GM19467 (cell line): ENCODE measurements around the gene CAMK1D.
"Not testable (repeated sequence)": the region's sequence is repeated elsewhere in the genome, so short reads cannot be mapped to it uniquely, and the experiment has no call there.

Experiments
- ATAC-seq: cut with Tn5 transposase; IDR thresholded peaks from one replicate; pipeline ENCODE4 v1.9.1; 2021; ENCODE audit warnings: mild to moderate bottlenecking, moderate library complexity; ENCODE audit not compliant: unreplicated experiment

Gene CAMK1D

DNA sequence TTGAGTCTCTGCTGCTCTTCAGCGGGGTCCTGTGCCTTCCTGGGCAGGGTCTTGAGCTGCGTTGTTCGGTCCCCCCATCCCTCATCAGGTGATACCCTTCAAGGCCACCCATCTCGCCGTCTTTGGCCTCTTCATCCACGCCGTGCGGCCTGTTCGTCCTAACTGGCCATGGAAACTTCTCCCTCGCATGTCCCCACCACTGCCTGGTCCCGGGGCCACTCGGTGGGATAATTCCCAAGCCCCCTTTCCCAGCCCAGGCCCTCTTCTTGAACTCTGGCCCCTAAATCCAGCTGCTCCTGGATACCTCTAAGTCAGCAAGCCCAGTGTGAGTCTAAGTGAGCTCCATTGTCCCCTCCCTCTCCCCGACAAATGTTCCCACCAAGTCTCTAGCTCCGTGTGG is 74.5 kb downstream of the CAMK1D start:
- ATAC-seq: no peak

DNA sequence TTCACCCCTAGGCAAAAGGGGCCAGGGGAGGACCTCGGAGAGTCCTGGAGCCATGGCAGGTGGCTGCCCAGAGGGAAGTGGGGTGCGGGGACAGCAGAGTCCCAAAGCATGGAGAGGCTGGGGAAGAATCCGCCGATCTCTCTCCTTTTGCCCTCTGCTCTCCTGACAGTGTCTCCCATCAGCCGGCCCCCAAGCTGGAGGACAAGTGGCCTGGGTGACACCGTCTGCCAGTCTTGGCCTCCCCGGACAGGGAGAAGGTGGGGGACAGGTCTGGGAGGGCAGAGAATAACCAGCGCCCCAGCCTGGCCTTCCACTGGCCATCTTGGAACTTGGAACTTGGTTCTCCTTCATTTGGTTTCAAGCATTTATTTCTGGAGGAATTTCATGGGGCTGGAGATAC is 77.9 kb downstream of the CAMK1D start:
- no peak for ATAC-seq

DNA sequence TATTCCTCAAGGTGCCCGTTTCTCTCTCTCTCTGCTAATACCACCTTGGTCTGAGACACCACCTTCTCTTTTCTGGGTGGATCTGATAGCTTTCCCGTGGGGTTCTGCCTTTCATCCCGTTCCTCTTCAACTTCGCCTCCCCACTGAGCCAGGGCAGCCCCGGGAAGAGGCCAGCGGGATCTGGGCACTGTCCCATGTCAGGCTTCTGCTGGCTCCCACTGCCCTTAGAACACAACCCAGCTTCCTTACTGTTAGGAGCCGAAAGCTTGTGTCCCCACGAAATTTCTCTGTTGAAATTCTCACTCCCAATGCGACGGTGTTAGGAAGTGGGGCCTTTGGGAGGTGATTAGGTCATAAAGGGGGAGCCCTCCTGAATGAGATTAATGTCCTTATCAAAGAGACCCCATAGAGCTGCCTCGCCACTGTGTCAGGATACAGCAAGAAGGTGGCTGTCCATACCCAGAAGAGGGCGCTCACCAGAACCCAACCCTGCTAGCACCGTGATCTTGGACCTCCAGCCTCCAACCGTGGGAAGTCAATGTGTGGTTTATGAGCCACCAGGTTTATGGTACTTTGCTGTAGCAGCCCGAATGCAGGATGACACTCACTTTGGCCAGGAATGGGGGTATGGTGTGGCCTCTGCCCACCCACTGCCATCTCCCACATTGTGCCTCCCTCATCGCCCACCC is 79.2 kb downstream of the CAMK1D start:
- ATAC-seq: no peak

DNA sequence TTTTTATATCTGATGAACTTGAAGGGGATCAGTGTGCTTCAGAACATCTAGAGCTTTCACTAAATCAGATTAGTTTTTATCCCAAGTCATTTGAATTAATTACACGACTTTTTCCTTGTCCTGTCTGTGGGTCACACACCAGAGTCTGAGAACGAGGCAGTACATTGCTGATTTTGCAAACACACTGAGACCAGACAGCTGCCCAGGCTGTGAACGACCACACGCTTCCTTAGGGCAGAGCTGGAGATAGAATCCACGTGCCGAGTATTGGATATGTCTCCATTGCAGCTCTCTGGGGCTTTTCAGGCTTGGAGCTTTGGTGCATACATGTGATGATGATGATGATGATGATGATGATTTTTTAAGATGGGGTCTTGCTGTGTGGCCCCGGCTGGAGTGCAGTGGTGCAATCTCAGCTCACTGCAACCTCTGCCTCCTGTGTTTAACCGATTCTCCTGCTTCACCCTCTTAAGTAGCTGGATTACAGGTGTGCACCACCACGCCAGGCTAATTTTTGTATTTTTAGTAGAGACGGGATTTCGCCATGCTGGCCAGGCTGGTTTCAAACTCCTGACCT is 81.1 kb downstream of the CAMK1D start:
- ATAC-seq: no peak

DNA sequence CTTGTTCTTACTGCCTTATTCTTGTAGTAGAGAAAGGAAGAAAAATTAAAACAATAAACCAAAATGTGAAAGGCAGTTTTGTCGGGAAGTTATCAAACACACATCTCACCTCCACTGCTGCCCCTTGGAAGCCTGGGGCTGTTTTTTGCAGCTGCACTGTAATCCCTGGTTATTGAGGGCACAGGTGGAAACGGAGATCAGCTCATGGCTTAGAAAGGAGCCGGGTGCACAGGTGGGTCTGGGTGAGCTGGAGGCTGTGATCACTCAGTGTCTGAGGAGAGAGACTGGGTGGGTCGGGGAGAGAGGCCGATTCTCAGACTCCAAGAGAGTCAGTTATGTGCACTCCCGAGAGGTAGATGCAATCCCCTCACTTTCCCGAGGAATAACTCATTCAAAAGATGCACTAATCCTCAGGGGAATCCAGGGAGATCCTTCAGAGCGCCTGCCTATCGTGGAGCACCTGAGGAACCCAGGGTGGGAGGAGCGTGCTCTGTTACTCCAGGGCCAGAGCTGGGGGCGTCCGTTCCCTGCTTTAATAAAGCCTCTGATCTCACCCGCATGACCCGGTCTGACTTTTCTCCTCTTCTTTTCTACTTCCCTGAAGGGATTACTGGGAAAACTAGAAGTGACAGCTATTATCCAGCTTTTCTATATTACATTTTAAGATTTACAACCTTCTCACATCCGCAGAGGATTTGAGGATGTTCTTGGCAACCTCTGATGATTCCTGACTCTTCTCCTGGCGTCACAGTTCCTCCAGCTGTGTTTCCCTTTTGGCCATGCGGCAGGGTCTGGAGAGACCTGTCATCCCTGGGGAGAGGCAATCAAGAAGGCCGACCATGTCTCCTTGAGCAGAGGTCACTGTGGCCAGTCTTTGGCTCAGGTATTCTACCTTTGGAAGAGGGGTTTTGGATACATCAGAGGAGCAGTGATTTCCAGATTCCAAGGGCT is 82.1 kb downstream of the CAMK1D start:
- ATAC-seq: no peak

DNA sequence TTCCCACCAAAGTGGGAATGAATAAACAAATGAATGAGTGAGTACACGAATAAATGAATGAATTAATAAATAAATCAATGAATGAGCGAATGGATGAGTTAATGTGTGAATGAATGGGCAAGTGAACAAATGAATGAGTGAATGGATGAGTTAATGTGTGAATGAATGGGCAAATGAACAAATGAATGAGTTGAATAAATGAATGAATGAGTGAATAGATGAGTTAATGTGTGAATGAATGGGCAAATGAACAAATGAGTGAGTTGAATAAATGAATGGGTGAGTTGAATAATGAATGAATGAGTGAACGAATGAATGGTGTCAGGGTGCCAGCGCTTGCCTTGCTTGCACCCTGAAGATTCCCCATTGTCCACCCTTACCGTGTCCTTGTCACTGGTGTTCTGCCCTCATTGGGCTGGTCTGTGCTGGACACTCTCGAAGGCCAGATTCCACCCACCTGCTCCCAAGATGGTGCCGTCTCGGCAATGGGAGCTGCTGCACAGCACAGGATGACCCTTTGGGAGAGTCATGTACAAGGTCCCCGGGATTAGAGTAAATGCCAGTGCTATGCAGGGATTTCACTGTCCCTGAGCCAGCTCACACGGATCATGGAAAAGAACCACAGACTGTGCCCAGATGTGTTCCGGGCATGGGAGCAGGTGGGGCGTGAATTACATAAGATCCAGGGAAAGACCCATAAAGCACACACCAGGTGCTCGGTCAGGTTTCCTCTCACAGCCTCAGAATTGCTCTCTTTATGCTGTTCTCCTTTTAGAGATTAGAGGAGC is 83.2 kb downstream of the CAMK1D start:
- no peak for ATAC-seq

DNA sequence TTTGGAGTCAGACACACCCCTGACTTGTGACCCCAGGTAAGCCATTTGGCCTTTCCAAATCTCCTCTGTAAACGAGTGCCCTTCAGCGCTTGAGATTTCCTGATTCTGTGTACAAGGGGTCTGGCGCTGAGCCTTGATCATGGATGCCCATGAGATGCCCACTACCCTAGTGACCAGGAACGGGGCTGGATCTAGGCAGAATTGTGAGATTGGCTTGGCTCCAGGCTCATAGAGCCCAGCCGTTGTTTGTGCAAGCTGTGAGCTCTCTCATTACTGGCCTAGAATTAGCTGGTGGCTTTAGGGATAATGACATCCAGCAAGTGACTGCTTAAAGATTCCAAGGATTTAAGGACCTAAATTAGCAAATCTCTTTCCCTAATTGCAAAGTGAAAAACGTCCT is 84.9 kb downstream of the CAMK1D start:
- no peak for ATAC-seq

DNA sequence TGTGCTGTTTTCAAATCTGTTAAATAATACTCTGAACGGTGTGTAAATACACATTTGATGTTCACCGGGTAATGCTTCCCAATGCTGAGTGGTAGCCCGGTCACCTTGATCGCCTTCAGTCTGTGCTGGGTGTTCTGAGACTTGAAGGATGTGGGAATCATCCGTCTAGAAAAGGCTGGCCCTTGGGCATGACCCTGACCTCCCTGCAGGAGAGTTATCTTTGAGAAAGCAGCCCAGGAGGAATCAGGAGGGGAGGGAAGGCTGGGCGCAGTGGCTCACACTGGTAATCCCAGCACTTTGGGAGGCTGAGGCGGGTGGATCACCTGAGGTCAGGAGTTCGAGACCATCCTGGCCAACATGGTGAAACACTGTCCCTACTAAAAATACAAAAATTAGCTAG is 85.3 kb downstream of the CAMK1D start:
- ATAC-seq: not testable (repeated sequence)

DNA sequence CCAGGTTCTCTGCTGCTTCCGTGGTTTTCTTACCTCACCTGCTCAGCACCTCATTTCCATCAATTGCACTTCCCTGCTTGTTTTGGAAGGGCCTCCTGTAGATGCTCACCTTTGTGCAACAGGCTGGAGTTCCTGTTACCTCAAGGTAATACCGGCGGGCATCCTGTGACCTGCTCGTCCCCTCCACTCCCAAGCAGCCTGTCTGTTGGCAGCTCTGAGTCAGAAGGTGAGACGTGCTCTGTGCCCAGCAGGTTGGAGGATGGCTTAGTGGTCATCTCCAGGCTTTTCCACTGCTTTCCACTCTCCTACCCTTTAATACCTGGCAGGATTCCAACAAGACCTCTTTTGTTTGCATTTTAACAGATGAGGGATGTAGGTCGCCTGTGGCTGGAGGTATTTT is 86.0 kb downstream of the CAMK1D start:
- ATAC-seq: no peak

DNA sequence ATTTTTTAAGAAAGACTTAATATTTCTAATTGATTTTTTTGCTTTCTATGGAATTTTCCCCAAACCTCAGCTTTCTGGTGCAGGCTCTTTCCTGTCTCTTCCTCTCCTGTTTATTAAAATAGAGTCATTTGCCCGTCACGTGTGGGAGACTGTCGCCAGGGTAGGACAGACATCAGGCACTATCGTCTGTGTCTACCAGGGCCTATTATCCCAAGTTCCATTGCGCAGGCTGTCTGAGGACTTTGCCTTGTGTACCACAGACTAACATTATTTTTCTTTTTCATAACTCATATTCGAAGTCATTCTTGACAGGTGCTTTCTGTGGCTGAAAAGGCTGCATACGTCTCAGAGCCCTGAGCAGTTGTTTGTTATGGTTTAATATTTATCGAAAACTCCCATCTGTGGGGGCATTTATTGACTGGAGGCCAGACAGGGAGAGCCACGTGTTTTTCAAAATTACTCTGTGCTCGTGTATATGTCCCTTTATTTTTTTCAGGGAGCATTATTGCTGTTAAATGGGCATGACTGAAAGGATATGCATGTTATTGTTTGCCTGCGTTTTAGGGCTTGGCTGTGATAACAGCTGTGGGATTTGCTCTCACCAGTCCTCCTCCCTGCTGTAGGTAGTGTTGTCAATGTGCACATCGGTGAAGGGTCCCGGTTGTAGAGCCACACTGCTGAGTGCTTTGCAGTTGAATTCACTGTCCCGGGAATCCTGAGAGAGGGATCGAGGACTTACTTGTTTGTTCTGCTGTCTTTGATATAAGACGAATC is 89.8 kb downstream of the CAMK1D start:
- no peak for ATAC-seq

DNA sequence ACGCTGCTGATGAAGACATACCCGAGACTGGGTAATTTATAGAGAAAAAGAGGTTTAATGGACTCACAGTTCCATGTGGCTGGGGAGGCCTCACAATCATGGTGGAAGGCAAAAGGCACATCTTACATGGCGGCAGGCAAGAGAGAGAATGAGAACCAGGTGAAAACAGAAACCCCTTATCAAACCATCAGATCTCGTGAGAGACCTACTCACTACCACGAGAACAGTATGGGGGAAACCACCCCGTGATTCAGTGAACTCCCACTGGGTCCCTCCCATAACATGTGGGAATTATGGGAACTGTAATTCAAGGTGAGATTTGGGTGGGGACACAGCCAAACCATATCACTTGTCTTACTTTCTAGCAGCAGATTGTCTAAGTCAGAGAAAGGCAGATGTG is 90.4 kb downstream of the CAMK1D start:
- ATAC-seq: not testable (repeated sequence)

DNA sequence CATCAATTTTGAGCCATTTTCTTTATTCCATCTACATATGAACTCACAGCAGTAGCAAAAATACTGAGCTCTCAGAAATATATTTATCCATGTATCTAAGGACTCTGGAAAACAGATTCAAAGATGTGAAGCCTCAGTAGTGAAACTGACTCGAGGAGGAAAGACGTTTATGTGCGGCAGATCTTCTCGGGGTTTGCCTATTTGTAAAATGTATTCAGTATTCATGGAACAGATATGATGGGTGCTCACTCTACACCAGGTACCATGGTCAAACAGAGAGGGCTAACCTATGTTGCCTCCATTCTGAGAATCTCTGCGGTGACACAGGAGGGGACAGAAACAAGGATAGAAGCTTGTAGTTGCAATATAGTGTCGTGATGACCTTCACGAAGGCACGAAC is 93.7 kb downstream of the CAMK1D start:
- ATAC-seq: no peak

DNA sequence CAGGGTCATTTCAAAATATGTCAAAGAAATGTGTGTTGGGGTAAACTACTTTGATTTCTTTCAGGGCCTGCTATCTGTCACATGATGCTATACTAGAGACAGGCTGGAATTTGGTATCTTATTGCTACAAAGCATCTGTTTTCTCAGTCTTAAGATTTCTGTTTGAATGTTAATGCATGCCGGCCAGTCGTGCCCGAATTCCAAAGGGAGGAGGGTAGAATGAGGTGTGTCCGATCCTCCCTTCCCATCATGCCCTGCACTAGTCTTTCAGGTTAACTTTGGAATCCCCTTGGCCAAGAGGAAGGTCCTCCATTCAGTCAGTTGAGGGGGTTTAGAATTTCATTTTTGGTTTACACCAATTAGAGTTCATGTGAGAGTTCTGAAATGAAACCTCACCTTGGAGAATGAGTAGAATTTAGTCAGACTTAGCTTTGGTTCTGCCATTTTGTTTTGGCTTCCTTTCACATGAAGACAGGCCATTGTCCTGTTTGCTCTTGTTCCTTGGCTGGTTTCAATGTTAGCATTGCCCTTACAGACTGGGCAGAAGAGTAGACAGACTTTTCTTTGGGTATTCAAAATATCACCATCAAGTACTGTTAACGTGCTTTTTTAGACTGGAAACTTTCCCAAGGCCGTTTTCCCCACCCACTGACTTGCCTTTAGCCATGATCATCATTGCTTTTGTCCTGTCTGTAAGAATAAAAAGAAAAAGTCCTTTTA is 95.8 kb downstream of the CAMK1D start:
- no peak for ATAC-seq

DNA sequence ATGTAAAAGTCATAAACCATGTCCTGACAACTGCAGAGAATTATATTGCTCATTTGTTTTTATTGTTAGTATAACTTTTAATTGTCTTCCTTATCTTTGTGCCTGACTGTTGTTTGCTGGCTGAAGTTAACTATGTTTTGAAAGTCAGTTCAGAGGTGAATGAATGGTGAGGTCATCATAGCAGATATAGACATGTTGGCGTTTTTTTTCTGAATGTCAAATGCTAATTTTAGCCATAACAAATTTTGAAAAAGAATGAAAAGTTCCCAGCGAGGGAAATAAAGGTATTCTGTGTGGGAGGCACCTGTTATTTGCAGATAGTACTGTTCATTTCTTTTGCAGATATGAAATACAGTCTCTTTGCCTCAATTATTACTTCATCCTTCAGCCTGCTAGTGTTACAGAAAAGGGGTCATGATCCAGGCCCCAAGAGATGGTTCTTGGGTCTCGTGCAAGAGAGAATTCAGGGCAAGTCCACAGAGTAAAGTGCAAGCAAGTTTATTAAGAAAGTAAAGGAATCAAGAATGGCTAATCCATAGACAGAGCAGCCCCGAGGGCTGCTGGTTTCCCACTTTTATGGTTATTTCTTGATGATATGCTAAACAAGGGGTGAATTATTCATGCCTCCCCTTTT is 96.5 kb downstream of the CAMK1D start:
- ATAC-seq: no peak

DNA sequence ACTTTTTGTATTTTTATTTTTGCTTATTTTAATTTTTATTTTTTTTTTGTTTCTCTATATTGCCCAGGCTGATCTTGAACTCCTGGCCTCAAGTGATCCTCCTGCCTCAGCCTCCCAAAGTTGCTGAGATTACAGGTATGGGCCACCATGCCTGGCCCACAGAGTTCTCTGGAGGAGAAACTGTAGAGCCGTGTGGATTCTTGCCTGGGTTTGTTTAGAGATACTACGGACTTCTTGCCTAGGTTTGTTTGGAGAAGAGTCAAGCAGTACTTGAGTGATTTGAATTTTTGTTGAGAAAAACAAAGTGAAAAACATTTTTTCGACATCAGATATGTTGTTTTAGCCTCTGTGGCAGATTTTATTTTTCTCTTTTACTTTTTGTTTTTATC is 99.0 kb downstream of the CAMK1D start:
- ATAC-seq: no peak

DNA sequence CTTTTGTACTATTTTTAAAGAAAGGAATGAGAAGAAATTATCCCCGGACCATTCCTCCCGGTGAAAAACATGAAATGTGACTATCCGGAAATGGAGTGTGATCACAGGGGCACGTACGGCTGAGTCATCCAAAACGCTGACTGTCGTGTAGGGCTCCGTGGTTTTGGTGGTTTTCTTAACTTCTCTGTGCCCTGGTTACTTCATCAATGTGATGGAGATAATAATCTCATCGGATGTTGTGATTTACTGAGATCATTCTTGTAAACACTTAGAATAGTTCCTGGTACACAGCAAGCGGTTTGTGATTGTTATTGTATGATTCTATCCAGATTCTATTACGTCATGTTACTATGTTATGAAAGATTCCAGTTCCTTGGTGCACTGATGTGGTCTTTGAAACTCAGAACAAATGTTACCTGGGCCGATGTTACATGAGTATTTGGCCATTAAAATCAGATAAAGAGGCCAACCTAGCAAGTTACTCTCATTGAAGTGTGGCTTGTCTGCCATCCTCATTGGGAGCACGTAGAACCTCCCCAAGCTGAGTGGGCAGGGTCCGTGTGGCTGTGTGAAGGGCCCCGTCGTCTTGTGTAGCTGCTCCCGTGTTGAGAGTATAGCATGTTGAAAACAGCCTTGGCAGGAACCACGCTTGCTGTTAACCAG is 99.5 kb downstream of the CAMK1D start:
- ATAC-seq: peak; percentile 75

DNA sequence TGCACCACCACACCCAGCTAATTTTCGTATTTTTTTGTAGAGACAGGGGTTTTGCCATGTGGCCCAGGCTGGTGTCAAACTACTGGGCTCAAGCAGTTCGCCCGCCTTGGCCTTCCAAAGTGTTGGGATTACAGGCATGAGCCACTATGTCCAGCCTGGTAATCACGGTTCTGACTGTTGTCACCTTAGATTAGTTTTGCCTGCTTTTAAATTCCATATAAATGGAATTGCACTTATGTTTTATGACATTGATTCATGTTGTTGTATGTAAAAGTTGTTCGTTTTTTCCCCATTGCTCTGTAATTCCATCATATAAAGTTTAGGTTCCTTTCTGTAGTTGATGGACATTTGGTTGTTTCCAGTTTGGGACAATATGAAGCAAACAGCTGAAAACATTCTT is 106.0 kb downstream of the CAMK1D start:
- no peak for ATAC-seq

DNA sequence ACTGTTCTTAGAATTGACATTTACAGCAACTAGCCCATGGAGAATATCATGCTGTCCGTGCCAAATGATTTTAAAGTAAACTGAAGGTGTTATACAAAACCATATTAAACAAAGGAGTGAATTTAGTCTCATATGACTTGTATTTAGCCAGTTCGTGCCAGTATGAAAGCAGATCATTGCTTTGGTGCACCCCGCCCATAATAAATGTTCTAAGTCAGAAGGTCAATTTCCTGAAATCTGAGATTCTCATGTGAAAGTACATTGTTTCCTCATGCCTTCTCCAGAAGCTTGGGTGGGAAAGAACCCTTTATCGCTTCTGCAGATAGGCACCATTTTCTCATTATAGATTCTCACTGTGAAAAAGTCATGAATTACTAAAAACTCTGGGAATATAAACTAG is 106.4 kb downstream of the CAMK1D start:
- ATAC-seq: no peak

DNA sequence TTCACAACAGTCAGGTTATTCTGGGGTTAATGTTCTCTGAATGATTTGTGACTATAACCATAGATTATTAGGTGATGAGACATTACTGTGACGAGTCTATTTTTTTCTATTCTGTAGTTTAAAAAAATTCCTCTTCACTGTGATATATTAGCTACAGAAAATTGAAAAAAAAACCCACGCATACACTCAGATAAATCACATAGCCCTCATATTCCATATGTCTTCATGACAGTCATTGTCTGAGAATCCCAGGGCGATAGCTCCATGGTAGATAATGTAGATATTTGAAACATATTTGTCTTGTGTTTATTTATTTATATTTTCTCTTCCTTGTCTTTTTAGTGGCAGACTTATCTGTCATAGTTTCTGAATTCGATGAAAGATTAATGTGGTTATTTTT is 110.0 kb downstream of the CAMK1D start:
- no peak for ATAC-seq
